Right lobe of liver (tissue), 6 donors: ENCODE results near the gene SRPK2. TPM values are rescaled to one million over a fixed set of nuclear protein-coding genes. Genes with fewer than 3 reads are reported as not detected.
"Not testable (repeated sequence)": the region's sequence is repeated elsewhere in the genome, so short reads cannot be mapped to it uniquely, and the experiment has no call there.

Experiments
- ATAC-seq, 4 donors: fragments of 200-7000 bp; cut with Tn5 transposase; one replicate each; pipeline ENCODE4 v1.9.1; 2020; ENCODE audit warnings: mild to moderate bottlenecking in 4 of 4, moderate library complexity in 4 of 4
- DNase-seq, 3 donors: peaks; one replicate each; pipeline ENCODE4 v3.0.0-alpha.2; 2020
- H3K27ac ChIP-seq, 3 donors: fragments of 200-600 bp; one replicate each; pipeline ENCODE4 v1.8.0; 2022
- H3K27me3 ChIP-seq, 2 donors: fragments of 200-600 bp; one replicate each; pipeline ENCODE4 v1.8.0; 2022
- H3K36me3 ChIP-seq, 4 donors: fragments of 200-600 bp; sonication (generic) in 1 of 4; one replicate each; pipeline versions ENCODE4 v1.5.1 to v1.8.0; 2017 to 2022; ENCODE audit warnings: control low read depth in 1 of 4
- H3K4me1 ChIP-seq, 4 donors: fragments of 200-600 bp; sonication (generic) in 1 of 4; one replicate each; pipeline versions ENCODE4 v1.5.1 to v1.8.0; 2017 to 2022; ENCODE audit warnings: control low read depth in 1 of 4
- H3K4me3 ChIP-seq, 3 donors: fragments of 200-600 bp; one replicate each; pipeline ENCODE4 v1.8.0; 2022
- H3K9me3 ChIP-seq, 4 donors: fragments of 200-600 bp; sonication (generic) in 1 of 4; one replicate each; pipeline versions ENCODE4 v1.5.1 to v1.8.0; 2017 to 2022; ENCODE audit warnings: control low read depth in 1 of 4
- POLR2A ChIP-seq: fragments of 450-650 bp; IDR thresholded peaks from one replicate; pipeline ENCODE4 v1.6.1; 2017; ENCODE audit warnings: antibody characterized with exemption, mild to moderate bottlenecking
- WGBS: methylation state at CpG from one replicate; pipeline ENCODE4 v1.1.6; 2018; ENCODE audit warnings: low coverage, low lambda C conversion rate; ENCODE audit not compliant: insufficient coverage; ENCODE audit errors: missing lambda C conversion rate; 5-methylcytosine and 5-hydroxymethylcytosine counted together
- intact Hi-C, 2 donors: fragments of 100-400 bp; cut with DNase I; formaldehyde crosslinking; loops; one replicate each; pipeline versions ENCODE4 v1.11.2 to v1.14.1; 2022
- total RNA-seq, 6 experiments: library from RNA; depleted of rRNA in 2 of 6; stranded (reverse); fragments of >200 nt in 2 of 6; fragmentation: NEBNext Ultra II Directional in 3 of 6; extraction: Animal tissue kit (Norgen Biotek cat#: 25700) in 3 of 6; gene quantifications; one replicate each; pipeline versions ENCODE4 v1.1.0 to v1.2.4, GENCODE V29; 2016 to 2023
- TF ChIP-seq, protein P1 (sequence below), 4 donors: fragments of 200-600 bp in 3 of 4; fragments of 450-650 bp in 1 of 4; IDR thresholded peaks; one replicate each; pipeline versions ENCODE4 v1.5.1 to v1.8.0; 2016 to 2022; ENCODE audit warnings: antibody characterized with exemption in 4 of 4, mild to moderate bottlenecking in 2 of 4
- donor health status: DM: no; HTN: yes; CAD: no.
- donor health status: DM: no; HTN: no; CAD: no.
- donor health status: DM: no; HTN: no; CAD: no.
- donor health status: DM: no; HTN: yes; CAD: no.
- donor health status: DM: no; HTN: yes; CAD: no.

SRPK2 gene
- total RNA-seq, 6 experiments from 2014 or later, result 15.5 to 21.1 (median 18.2) TPM

DNA sequence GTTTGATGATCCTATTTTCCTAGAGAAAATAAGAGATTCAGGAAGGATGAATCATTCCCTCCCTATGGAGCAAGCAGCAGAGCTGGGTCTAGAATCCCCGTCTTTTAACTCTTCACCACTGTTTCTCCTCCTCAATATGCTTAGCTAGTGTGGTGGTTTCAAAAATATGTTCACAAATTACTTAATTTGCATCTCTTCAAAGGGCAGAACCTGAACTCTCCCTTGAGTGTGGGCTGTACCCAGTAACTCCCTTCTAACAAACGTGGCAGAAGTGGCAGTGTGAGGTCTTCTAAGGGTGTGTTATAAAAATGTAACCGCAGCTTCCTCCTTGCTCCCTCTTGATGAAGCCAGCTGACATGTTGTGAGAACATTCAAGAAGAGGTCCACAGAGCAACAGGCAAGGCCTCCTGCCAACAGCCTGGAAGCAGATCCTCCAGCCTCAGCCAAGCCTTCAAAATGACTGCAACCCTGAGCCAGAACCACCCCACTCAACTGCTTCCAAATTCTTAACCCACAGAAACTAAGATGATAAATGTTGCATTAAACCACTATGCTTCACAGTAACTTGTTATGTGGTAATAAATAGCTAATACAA, 36.6 kb downstream of the SRPK2 start:
- 24% methylated on average over 3 of the region's 3 CpGs for WGBS
- TF ChIP-seq, protein P1, sequence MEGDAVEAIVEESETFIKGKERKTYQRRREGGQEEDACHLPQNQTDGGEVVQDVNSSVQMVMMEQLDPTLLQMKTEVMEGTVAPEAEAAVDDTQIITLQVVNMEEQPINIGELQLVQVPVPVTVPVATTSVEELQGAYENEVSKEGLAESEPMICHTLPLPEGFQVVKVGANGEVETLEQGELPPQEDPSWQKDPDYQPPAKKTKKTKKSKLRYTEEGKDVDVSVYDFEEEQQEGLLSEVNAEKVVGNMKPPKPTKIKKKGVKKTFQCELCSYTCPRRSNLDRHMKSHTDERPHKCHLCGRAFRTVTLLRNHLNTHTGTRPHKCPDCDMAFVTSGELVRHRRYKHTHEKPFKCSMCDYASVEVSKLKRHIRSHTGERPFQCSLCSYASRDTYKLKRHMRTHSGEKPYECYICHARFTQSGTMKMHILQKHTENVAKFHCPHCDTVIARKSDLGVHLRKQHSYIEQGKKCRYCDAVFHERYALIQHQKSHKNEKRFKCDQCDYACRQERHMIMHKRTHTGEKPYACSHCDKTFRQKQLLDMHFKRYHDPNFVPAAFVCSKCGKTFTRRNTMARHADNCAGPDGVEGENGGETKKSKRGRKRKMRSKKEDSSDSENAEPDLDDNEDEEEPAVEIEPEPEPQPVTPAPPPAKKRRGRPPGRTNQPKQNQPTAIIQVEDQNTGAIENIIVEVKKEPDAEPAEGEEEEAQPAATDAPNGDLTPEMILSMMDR (IDR thresholded peaks at IDR 0.05), result no peak
- TF ChIP-seq POLR2A, result no peak
- Histone ChIP-seq H3K27me3 (no peaks in the 10 kb centered on the region), H3K9me3 (no peaks in the 10 kb centered on the region), H3K4me3 (no peak overlapping the region), H3K36me3 (no peaks in the 10 kb centered on the region), H3K4me1 (peaks cover 0 to 7% (median 0%) of the 10 kb centered on the region in 4 donors), H3K27ac (peak overlapping the region in 1 of 3 donors; percentile 38)
- ATAC-seq, result peak; percentile 76 to 86 (median 80)
- intact Hi-C loops, result no loop called here
- peak in 2 of 3 donors; percentile 63 to 72 for DNase-seq

DNA sequence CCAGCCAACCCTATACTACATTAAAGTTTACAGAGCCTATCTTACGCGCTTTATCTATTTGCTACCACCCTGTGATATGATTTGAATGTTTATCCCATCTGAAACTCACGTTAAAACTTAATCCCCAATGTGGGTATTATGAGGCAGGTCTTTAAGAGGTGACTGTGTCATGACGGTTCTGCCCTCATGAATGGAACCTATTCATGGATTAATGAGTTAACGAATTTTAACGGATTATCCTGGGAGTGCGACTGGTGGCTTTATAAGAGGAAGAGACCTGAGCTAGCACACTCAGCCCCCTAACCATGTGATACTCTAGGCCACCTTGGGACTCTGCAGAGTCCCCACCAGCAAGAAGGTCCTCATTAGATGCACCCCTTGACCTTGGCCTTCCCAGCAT, 37.8 kb downstream of the SRPK2 start:
- H3K4me3 ChIP-seq, result no peak overlapping the region
- H3K4me1 ChIP-seq, result peaks cover 0 to 11% (median 0%) of the 10 kb centered on the region in 4 donors
- no peak for TF ChIP-seq POLR2A
- TF ChIP-seq, protein P1 (IDR thresholded peaks at IDR 0.05), result no peak
- DNase-seq, result no peak
- H3K9me3 ChIP-seq, result no peaks in the 10 kb centered on the region
- no peak overlapping the region for H3K27ac ChIP-seq
- H3K36me3 ChIP-seq, result no peaks in the 10 kb centered on the region
- no peaks in the 10 kb centered on the region for H3K27me3 ChIP-seq
- ATAC-seq, result no peak
- intact Hi-C loops, result no loop called here
- WGBS, result 85% methylated on average over 6 of the region's 7 CpGs

DNA sequence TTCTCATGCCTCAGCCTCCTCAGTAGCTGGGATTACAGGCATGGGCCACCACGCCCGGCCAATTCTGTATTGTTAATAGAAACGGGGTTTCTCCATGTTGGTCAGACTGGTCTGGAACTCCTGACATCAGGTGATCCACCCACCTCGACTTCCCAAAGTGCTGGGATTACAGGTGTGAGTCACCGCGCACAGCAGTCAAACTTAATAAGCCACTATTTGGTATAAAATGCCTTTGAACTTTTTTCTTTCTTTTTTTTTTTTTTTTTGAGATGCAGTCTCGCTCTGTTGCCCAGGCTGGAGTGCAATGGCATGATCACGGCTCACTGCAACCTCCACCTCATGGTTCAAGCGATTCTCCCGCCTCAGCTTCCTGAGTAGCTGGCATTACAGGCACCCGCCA, 40.5 kb downstream of the SRPK2 start:
- intact Hi-C loops, H3K9me3 ChIP-seq, DNase-seq, H3K27ac ChIP-seq, H3K27me3 ChIP-seq, H3K4me3 ChIP-seq, ATAC-seq, H3K36me3 ChIP-seq: not testable (repeated sequence)
- H3K4me1 ChIP-seq, result peaks cover 0 to 11% (median 0%) of the 10 kb centered on the region in 4 donors
- WGBS, result 100% methylated on average over 1 of the region's 11 CpGs

DNA sequence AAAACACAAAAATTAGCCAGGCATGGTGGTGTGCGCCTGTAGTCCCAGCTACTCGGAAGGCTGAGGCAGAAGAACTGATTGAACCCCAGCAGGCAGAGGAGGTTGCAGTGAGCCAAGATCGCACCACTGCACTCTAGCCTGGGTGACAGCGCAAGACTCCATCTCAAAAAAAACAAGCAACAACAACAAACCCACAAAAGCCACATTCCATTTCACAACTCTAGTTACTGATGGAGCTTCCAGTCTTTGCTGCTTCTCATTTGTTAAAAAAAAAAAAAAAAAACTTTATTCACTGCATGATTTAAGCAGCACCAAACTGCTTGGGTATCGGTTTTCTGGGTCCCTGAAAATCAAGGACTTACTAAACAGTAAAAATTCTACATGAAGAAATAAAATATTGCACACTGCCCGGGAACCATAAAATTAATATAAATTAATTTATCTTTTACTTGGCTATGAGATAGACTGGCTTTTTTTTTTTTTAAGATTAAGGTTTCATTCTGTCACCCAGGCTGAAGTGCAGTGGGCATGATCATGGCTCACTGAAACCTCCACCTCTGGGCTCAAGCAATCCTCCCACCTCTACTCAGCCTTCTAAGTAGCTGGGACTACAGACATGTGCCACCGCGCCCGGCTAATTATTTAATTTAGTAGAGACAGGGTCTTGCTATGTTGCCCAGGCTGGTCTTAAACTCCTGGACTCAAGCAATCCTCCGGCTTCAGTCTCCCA, 42.0 kb downstream of the SRPK2 start:
- Histone ChIP-seq H3K4me1 (peaks cover 0 to 11% (median 0%) of the 10 kb centered on the region in 4 donors), H3K36me3 (no peaks in the 10 kb centered on the region), H3K4me3 (no peak overlapping the region), H3K27ac (no peak overlapping the region), H3K9me3 (no peaks in the 10 kb centered on the region), H3K27me3 (no peaks in the 10 kb centered on the region)
- DNase-seq (no peak), ATAC-seq (peak in 2 of 4 donors; percentile 21 to 22)
- WGBS, result 82% methylated on average over 9 of the region's 10 CpGs
- intact Hi-C loops, result no loop called here
- TF ChIP-seq, protein P1 (IDR thresholded peaks at IDR 0.05), result no peak
- TF ChIP-seq POLR2A, result no peak

DNA sequence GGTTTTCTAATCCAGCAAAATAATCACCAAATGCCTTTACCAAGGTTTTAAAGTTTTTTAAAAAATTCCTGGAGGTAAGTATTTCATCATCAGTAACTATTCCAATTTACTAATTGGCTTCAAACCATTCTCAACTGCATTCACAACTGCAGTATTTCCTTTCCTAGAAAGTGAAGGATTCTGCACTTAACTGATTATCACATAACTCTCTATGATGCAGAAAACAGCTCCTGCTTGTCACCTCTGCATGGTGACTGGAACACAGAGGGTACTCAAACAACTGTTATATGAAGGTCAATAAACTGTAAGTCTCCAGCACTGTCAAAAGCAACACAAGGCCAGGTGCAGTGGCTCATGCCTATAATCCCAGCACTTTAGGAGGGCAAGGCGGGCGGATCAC, 42.6 kb downstream of the SRPK2 start:
- Histone ChIP-seq H3K27ac (no peak overlapping the region), H3K9me3 (no peaks in the 10 kb centered on the region), H3K4me3 (no peak overlapping the region), H3K4me1 (peaks cover 0 to 11% (median 0%) of the 10 kb centered on the region in 4 donors), H3K36me3 (no peaks in the 10 kb centered on the region), H3K27me3 (no peaks in the 10 kb centered on the region)
- ATAC-seq, result no peak
- DNase-seq, result no peak
- intact Hi-C loops, result no loop called here
- TF ChIP-seq POLR2A, result no peak
- TF ChIP-seq, protein P1 (IDR thresholded peaks at IDR 0.05), result no peak
- WGBS, result 86% methylated on average over 2 of the region's 2 CpGs
